ENCODE measurements around the gene MREG.

- TF ChIP-seq CTCF (conservative IDR thresholded peaks at IDR 0.05; ENCODE audit: low read length) (no peak), EZH2phosphoT487 (IDR thresholded peaks at IDR 0.05; ENCODE audit: borderline replicate concordance) (no peak)
These were observed 72.6 kb downstream of the MREG start for GRCh38 chr2:215940645-215941184.
